NCI-H526 (cell line): Measurements from ENCODE around the gene ITIH1.
"Not testable (repeated sequence)": the region's sequence is repeated elsewhere in the genome, so short reads cannot be mapped to it uniquely, and the experiment has no call there.

Experiments used
- DNase-seq, 2 experiments: peaks; one replicate each; lab custom pipeline; 2025; lab: John Stamatoyannopoulos, UW

Gene ITIH1

DNA sequence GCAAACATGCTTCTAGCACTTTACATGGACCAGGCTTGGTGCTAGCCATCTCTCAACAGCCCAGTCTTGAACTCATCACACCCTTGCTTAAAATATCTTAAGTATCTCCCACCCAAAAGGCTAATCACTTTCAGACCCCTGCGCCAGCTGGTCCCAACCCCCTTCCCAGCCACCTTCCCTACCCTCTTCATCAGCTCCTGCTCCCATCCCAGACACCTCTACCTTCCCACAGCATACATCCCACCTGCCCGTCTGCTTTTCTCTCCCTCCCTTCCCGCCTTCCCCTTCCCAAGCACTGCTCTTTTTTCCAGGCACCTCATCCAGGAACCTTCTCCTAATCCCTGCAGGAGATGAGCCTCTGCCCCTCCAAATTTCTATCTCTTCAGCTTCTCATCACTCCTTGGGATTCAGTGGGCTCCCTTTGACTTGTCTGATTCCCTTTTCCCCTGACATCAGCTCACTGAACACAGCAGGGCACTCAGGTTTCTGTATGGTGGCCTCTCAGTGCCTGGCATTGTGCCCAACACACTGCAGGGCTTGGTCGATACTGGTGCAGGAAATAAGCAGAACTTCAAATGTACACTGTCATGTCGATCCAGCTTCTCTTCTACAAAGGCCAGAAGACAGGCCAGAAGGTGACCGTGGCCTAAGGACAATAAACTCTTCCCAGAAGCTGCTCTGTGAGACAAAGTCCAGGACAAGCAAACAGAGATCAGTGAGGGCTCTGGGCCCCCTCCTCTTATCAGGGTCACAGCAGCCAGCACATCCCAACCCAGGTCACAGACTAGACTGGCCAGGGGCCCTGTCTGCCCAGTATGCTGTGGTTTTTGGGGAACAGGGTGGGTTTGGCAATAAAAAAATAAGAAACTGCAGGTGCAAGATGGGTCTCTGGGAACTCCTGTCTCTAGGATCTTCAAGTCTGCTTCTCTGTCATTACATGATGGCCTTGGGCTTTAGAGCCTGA is 2.2 kb upstream of the ITIH1 start:
- DNase-seq, result no peak

- no peak for DNase-seq
These were observed 1.5 kb upstream of the ITIH1 start for GRCh38 chr3:52775877-52776276.

- not testable (repeated sequence) for DNase-seq
These were observed 913 bp upstream of the ITIH1 start for GRCh38 chr3:52776486-52776885.

DNA sequence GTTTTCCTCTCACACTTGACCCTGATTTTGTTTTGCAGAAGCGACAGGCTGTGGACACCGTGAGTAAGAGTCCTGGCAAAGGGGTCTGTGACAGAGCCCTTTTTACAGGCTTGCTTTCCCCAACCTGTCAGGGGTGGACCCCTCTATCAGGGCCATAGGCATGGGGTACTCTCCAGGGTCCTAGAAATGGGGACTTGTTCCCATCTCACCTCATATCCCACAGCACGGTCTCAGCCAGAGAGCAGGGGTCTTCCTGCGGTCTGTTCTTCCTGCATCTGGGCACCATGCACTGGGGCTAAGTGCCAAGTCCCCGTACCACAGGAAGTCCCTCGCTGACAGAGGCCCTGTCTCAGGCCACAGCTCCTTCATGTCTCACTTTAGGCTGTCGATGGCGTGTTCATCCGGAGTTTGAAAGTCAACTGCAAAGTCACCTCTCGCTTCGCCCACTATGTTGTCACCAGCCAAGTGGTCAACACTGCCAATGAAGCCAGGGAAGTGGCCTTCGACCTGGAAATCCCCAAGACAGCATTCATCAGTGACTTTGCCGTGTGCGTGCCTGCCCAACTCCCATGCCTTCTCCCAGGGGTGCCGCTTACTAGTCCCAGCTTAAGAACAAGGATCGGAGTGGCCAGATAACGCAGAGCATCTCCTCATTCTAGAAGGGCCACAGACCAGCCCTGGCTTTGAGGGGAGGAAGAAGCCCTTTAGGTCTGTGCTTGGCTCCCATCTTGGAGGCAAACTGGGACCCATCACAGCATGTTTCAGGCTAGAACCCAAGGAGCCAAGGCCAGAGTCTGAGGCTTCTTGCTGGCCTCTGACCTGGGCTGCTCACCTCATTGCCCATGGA is 783 bp downstream of the ITIH1 start:
- no peak for DNase-seq

DNA sequence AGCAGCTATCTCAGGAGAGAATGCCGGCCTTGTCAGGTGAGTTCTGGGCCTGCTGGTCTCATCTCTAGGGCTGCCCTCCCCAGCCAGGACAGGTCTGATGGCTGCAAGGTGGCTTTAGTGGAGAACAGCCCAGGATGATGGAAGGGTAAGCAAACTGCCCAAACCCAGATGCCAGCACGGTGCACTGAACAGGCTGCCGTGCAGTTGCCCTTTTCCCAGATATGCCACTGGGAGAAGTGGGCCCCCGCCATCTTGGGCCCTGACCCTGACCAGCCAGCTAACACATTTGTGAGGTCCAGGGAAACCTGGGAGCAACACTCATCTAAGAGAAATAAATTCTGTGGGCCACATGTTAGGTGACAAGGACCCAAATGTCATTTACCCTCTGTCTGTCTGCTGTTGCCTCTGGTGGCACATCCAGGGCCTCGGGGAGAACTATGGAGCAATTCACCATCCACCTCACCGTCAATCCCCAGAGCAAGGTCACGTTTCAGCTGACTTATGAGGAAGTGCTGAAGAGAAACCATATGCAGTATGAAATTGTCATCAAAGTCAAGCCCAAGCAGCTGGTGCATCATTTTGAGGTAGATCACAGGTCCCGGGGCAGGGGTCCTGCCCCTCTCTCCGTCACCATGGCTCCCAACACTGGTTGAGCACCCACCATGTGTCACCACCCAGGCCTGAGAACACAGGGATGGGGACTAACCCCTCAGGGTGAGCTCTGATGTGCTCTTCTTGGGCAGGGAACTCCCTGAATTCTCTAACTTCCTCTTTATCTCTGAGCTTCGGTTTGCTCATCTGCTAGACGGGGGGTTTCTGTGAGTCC is 1.8 kb downstream of the ITIH1 start:
- no peak for DNase-seq

- no peak for DNase-seq
These were observed 2.6 kb downstream of the ITIH1 start for GRCh38 chr3:52779837-52780585.

DNA sequence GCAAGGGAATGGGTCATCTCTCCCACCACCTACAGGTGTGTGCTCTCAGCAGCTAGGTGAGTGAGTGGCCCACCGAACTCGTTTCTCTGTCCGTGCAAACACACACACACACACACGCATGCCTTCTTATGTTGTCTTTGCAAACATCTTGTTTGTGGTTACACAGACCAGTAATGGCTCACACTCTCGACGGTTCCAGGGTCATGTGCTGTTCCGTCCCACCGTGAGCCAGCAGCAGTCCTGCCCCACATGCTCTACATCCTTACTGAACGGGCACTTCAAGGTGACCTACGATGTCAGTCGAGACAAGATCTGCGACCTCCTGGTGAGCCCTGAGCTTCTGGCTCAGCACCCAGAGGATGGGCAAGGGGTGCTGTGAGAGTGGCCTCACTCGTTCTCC is 4.3 kb downstream of the ITIH1 start:
- no peak for DNase-seq

DNA sequence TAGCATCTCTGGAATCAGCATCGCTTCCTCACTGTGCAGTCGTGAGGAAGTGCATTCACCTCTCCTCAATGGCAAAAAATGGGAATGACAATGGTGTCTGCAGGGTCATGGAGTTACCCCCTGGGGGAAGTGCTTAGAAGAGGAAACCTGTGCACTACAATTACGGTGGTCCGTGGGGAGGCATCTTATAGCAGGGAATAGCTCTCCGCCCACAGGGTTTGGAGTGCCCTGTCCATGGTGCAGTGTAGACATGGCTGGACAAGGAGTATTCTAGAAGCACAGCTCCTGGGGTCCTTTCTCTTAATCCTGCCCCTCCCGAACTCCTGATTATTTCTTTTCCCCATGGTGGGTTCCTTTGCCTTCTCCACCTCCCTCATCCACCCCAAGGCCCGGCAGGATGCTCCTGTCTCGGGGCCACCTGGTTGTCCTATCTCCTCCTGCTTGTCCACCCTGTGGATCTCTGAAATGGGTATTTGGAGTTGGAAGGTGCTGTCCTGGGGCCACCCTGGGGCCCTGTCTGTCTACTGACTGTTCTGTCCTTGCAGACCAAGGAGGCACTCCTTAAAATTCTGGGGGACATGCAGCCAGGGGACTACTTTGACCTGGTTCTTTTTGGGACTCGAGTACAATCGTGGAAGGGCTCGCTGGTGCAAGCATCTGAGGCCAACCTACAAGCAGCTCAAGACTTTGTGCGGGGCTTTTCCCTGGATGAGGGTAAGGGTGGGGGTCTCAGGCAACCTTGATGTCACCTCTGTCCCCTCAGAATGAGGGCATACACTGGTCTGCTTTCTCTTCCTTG is 5.2 kb downstream of the ITIH1 start:
- no peak for DNase-seq

DNA sequence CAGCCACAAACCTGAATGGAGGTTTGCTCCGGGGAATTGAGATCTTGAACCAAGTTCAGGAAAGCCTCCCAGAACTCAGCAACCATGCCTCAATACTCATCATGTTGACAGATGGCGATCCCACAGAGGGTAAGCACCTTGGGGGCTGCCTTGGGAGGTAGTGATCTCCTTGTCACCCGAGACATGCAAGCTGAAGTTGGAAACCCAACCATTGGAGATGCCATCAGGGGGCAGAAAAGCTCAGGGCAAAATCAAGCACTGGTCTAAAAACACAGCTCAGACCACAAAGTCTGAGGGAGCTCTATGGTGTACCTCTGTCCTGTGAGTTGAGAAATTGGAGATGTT is 5.8 kb downstream of the ITIH1 start:
- no peak for DNase-seq

DNA sequence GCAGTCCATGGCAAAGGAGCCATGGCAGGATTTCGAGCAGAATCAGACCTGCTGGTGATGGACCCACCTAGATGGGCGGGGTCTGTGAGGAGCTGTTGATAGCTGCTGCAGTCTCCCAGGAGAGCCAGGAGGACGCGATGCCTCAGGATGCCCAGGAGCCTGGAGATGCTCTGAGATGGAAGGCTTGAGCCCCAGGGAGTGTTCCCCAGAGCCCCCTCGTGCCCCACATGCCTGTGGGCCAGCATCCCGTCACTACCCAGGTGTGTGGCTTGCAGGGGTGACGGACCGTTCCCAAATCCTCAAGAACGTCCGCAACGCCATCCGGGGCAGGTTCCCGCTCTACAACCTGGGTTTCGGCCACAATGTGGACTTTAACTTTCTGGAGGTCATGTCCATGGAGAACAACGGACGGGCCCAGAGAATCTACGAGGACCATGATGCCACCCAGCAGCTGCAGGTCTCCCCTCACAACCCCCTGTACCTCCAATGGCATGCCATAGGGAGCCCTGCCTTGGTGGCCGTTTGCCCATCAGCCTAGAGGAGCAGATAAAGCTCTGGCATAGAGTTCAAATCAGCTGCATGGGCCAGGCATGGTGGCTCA is 6.7 kb downstream of the ITIH1 start:
- no peak for DNase-seq

- no peak for DNase-seq
These were observed 7.7 kb downstream of the ITIH1 start for GRCh38 chr3:52784931-52785590.

DNA sequence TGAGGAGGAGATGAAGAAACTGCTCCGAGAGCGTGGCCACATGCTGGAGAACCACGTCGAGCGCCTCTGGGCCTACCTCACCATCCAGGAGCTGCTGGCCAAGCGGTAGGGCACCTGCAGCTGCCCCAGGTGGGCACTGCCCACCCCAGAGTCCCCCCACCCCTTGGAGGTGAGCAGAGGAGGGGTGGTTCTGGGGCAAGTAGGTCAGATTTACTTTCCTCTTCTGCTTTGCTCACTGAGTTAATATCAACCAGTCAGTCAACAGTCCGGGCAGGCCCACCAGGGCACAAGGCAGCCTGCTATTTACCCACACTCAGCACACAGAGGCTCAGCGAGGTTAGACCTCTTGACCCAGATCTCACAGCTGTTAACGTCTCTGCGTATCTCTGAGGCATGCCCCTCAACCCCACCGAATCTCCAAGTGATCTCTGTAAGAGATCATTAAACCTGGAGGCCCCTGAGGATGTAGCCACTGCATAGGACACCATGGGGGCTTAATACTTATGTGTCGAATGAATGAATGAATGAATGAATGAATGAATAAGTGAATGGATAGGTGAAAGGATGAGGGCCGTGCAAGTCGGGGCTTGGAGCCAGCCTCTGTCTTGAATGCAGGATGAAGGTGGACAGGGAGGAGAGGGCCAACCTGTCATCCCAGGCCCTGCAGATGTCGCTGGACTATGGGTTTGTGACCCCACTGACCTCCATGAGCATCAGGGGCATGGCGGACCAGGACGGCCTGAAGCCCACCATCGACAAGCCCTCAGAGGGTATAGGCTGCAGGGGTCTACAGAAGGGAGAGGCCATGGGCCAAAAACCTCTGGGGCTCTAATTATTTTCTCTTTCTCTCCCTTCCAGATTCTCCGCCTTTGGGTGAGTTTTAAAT is 9.2 kb downstream of the ITIH1 start:
- DNase-seq, result no peak

DNA sequence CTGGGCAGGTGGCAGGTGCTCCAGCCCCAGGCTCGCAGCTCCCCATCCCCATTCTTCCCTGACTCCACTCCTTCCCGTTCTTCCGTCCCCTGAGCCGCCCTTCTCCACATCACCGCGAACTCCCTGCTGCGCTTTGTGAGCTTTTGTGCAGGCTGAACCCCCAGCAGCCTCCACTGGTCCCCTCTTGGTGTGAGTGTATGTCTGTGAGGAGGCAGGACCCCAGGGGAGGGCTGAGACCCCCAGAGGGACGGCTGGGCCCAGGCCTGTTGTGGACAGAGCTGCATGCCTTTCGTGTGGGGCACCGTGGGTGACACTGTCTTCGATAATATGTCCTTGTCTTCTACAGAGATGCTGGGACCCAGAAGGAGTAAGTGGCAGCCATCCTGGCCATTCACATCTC is 9.8 kb downstream of the ITIH1 start:
- DNase-seq, result no peak

GRCh38 chr3:52787672-52788625 is 10.6 kb downstream of the ITIH1 start:
- no peak for DNase-seq

DNA sequence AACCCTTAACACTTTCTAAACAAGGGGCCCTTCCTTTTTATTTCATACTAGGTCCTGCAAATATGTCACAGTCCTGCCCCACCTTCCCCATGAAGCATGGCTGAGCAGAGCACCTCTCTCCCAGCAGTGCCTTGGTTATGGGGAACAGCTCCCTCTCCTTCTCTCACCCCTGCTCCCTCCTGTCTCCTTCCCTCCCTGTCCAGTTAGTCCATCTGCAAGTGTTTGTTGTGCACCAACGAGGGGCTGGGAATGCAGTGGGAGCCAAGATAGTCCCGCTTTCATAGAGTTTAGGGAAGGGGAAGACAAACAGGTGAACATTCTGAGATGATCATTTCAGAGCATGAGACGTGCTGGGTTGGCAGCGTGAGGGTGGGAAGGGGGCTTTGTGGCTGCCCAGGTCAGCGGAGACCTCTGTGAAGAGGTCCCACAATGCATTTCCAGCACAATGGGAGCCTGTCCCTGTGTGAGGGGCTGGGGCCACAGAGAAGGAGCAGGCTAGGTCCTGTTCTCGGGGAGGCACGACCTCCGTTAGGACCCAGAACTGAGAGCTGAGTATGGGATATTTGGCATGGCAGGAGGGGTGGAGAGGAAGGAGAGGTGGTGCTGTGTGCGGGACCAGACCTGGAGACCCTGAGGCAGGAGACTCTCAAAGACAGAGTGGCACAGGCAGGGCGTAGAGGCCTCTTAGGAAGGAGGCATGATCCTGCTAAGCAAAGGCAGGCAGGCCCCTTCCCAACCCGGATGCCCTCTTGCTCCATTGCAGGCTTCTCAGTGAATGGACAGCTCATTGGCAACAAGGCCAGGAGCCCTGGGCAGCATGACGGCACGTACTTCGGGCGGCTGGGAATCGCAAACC is 11.7 kb downstream of the ITIH1 start:
- DNase-seq, result no peak

GRCh38 chr3:52789746-52790040 is 12.3 kb downstream of the ITIH1 start:
- DNase-seq, result no peak

DNA sequence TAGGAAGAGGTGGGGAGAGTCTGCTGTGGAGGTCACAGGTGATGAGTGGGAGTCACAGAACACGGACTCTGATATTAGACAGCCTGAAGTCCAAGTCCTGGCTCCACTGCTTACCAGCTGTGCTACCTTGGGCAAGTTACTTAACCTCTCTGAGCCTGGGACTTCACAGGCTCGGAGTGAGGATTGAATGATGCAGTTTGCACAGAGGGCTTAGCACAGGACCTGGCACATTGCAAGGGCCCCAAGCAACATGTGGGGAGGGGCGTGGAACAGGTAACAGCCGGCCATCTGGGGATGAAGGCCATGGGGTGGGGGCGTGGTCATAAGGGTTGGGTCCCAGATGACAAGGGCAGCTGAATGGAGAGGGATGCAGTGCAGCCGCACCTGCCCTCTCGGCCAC is 12.9 kb downstream of the ITIH1 start:
- DNase-seq, result no peak
